Right atrium auricular region (tissue), 2 donors: Measurements from ENCODE around the gene TMEM200A. TPM values are rescaled to one million over a fixed set of nuclear protein-coding genes. Genes with fewer than 3 reads are reported as not detected.

Source experiments
- DNase-seq: peaks from one replicate; pipeline ENCODE4 v3.0.0-alpha.2; 2019; ENCODE audit warnings: low spot score
- H3K27ac ChIP-seq, 2 donors: fragments of 200-600 bp; sonication (generic); 1 replicate in 1 of 2; 2 replicates in 1 of 2; pipeline ENCODE4 v1.5.1; 2016 to 2019
- H3K27me3 ChIP-seq, 2 donors: fragments of 200-600 bp; sonication (generic); one replicate each; pipeline versions ENCODE4 v1.5.1 to v1.6.0; 2017 to 2019
- H3K36me3 ChIP-seq: fragments of 200-600 bp; sonication (generic); one replicate; pipeline ENCODE4 v1.5.1; 2016
- H3K4me1 ChIP-seq, 2 donors: fragments of 200-600 bp; sonication (generic); one replicate each; pipeline versions ENCODE4 v1.5.1 to v1.6.0; 2017 to 2019
- H3K4me3 ChIP-seq, 2 donors: fragments of 200-600 bp; sonication (generic); 1 replicate in 1 of 2; 2 replicates in 1 of 2; pipeline ENCODE4 v1.5.1; 2017 to 2019; ENCODE audit warnings: mild to moderate bottlenecking in 1 of 2, moderate library complexity in 1 of 2
- H3K9me3 ChIP-seq, 2 donors: fragments of 200-600 bp; sonication (generic); one replicate each; pipeline ENCODE4 v1.5.1; 2019
- CTCF ChIP-seq, 2 donors: fragments of 200-600 bp; sonication (generic); IDR thresholded peaks; one replicate each; pipeline ENCODE4 v1.5.1; 2019; ENCODE audit warnings: antibody characterized with exemption in 2 of 2
- total RNA-seq, 2 donors: library from RNA; depleted of rRNA; stranded (reverse); fragments of >200 nt; gene quantifications; one replicate each; pipeline ENCODE4 v1.1.0, GENCODE V29; 2016

TMEM200A gene
- total RNA-seq, 2 donors from 2014 or later: 0.63 TPM; not detected in 1

- no peak for TF ChIP-seq CTCF (IDR thresholded peaks at IDR 0.05)
- Histone ChIP-seq H3K27me3 (no peaks in the 10 kb centered on the region), H3K9me3 (no peaks in the 10 kb centered on the region), H3K36me3 (no peaks in the 10 kb centered on the region), H3K27ac (no peak overlapping the region), H3K4me3 (no peak overlapping the region), H3K4me1 (no peaks in the 10 kb centered on the region)
- no peak for DNase-seq
These were observed 46.9 kb downstream of the TMEM200A start for GRCh38 chr6:130412556-130413290.

DNA sequence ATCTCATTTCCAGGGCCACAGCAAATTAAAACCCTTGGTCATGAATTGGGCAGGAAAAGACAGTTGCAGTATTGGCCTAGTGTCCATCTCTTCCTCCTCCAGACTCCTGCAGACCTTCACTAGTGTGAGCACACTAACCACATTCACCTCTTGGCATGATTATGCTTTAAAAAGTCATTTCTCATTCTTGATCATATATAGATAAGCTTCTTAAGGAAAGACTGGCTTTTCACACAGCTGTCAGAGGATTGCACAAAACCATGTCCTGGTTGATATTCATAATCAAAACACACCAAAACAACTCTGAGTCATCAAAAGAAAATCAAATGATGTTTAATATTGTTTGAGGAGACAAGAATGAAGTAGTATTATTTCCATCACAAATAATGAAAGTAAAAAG, 52.1 kb downstream of the TMEM200A start:
- no peaks in the 10 kb centered on the region for H3K36me3 ChIP-seq
- H3K4me1 ChIP-seq: no peaks in the 10 kb centered on the region
- TF ChIP-seq CTCF (IDR thresholded peaks at IDR 0.05): no peak
- no peak overlapping the region for H3K27ac ChIP-seq
- DNase-seq: no peak
- H3K9me3 ChIP-seq: no peaks in the 10 kb centered on the region
- H3K27me3 ChIP-seq: no peaks in the 10 kb centered on the region
- no peak overlapping the region for H3K4me3 ChIP-seq

- Histone ChIP-seq H3K4me1 (no peaks in the 10 kb centered on the region), H3K27ac (no peak overlapping the region)
These were observed 55.1 kb downstream of the TMEM200A start for GRCh38 chr6:130420911-130421310.

GRCh38 chr6:130421585-130421984, 55.8 kb downstream of the TMEM200A start:
- Histone ChIP-seq H3K9me3 (no peaks in the 10 kb centered on the region), H3K4me1 (no peaks in the 10 kb centered on the region), H3K27ac (no peak overlapping the region), H3K36me3 (no peaks in the 10 kb centered on the region), H3K4me3 (no peak overlapping the region), H3K27me3 (no peaks in the 10 kb centered on the region)
- TF ChIP-seq CTCF (IDR thresholded peaks at IDR 0.05): no peak
- no peak for DNase-seq

More at GRCh38 chr6:130420911-130421310, 55.1 kb downstream of the TMEM200A start:
- DNase-seq: no peak
- Histone ChIP-seq H3K4me3 (no peak overlapping the region), H3K27me3 (no peaks in the 10 kb centered on the region), H3K36me3 (no peaks in the 10 kb centered on the region), H3K9me3 (no peaks in the 10 kb centered on the region)
- TF ChIP-seq CTCF (IDR thresholded peaks at IDR 0.05): no peak

- Histone ChIP-seq H3K4me3 (no peak overlapping the region), H3K27ac (no peak overlapping the region), H3K4me1 (no peaks in the 10 kb centered on the region), H3K36me3 (no peaks in the 10 kb centered on the region), H3K27me3 (no peaks in the 10 kb centered on the region), H3K9me3 (no peaks in the 10 kb centered on the region)
- TF ChIP-seq CTCF (IDR thresholded peaks at IDR 0.05): no peak
- no peak for DNase-seq
These were observed 57.2 kb downstream of the TMEM200A start for GRCh38 chr6:130423044-130423443.

GRCh38 chr6:130424710-130425109, 58.9 kb downstream of the TMEM200A start:
- Histone ChIP-seq H3K9me3 (no peaks in the 10 kb centered on the region), H3K4me3 (no peak overlapping the region), H3K27ac (no peak overlapping the region), H3K4me1 (no peaks in the 10 kb centered on the region), H3K36me3 (no peaks in the 10 kb centered on the region), H3K27me3 (no peaks in the 10 kb centered on the region)
- DNase-seq: no peak
- no peak for TF ChIP-seq CTCF (IDR thresholded peaks at IDR 0.05)
